HCT116 (cell line): ENCODE data around the gene PRDX6.

Source experiments
- EZH2 ChIP-seq: fragments of 200-600 bp; sonication (generic); IDR thresholded peaks from 2 replicates; pipeline ENCODE4 v1.6.1; 2017; ENCODE audit warnings: antibody characterized with exemption, mixed run types
- FOSL1 ChIP-seq: IDR thresholded peaks from 2 replicates; pipeline ENCODE4 v1.6.1; 2012; ENCODE audit warnings: low read depth
- JUND ChIP-seq: IDR thresholded peaks from 2 replicates; pipeline ENCODE4 v1.6.1; 2012
- POLR2A ChIP-seq: IDR thresholded peaks from 2 replicates; pipeline ENCODE4 v1.7.0; 2011; ENCODE audit warnings: borderline replicate concordance; ENCODE audit not compliant: insufficient read depth, insufficient read length; ENCODE audit errors: extremely low read depth
- POLR2AphosphoS5 ChIP-seq: IDR thresholded peaks from 2 replicates; pipeline ENCODE4 v1.6.1; 2011; ENCODE audit warnings: mild to moderate bottlenecking, low read depth, low read length, moderate library complexity
- SP1 ChIP-seq: IDR thresholded peaks from 2 replicates; pipeline ENCODE4 v1.6.1; 2012; ENCODE audit warnings: low read depth
- ZNF274 ChIP-seq: fragments of 200-500 bp; sonication (Bioruptor generic); IDR thresholded peaks from 2 replicates; pipeline ENCODE4 v1.6.1; 2014; ENCODE audit warnings: mild to moderate bottlenecking, low read depth, low read length, inconsistent platforms
- TF ChIP-seq, protein P1 (sequence below), 3 experiments: fragments of 200-600 bp in 1 of 3; sonication (generic) in 1 of 3; IDR thresholded peaks in 2 of 3; conservative IDR thresholded peaks in 1 of 3; 2 replicates each; pipeline ENCODE4 v1.5.1; 2012 to 2017; ENCODE audit warnings: low read depth in 2 of 3, low read length in 2 of 3, antibody characterized with exemption in 1 of 3, borderline replicate concordance in 1 of 3, control low read depth in 1 of 3, mild to moderate bottlenecking in 1 of 3, mixed read lengths in 1 of 3, mixed run types in 1 of 3, moderate library complexity in 1 of 3; ENCODE audit not compliant: insufficient read depth in 1 of 3

DNA sequence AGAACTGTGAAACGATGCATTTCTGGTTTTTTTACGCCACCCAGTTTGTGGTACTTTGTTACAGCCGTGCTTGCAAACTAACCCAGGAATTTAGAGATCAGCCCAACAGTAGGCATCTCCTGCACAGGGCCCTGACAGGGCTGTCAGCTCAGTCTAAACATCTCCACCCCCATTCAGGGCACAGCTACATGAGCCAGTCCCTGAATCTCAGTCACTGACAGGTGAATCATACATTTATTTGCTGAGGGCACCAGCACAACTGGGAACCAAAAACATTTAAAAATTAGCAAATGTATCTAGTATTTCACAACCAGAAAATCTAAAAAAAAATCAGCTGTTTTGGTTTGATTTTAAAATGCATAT, 30.7 kb downstream of the PRDX6 start:
- TF ChIP-seq, protein P1, sequence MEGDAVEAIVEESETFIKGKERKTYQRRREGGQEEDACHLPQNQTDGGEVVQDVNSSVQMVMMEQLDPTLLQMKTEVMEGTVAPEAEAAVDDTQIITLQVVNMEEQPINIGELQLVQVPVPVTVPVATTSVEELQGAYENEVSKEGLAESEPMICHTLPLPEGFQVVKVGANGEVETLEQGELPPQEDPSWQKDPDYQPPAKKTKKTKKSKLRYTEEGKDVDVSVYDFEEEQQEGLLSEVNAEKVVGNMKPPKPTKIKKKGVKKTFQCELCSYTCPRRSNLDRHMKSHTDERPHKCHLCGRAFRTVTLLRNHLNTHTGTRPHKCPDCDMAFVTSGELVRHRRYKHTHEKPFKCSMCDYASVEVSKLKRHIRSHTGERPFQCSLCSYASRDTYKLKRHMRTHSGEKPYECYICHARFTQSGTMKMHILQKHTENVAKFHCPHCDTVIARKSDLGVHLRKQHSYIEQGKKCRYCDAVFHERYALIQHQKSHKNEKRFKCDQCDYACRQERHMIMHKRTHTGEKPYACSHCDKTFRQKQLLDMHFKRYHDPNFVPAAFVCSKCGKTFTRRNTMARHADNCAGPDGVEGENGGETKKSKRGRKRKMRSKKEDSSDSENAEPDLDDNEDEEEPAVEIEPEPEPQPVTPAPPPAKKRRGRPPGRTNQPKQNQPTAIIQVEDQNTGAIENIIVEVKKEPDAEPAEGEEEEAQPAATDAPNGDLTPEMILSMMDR (IDR thresholded peaks at IDR 0.05 in 2 of 3, conservative IDR thresholded peaks at IDR 0.05 in 1 of 3; ENCODE audit: borderline replicate concordance in 1 of 3, insufficient read depth in 1 of 3, low read depth in 2 of 3, low read length in 2 of 3), result no peak
- no peak for TF ChIP-seq SP1
- TF ChIP-seq EZH2, result no peak
- TF ChIP-seq POLR2A, result no peak
- no peak for TF ChIP-seq POLR2AphosphoS5
- TF ChIP-seq FOSL1, result no peak
- no peak for TF ChIP-seq ZNF274
- TF ChIP-seq JUND, result no peak
